NCI-H345 treated with DMSO at 0.1 percent for 48 hours (cell line): Measurements from ENCODE around the gene LAMTOR5.
"Not testable (repeated sequence)": the region's sequence is repeated elsewhere in the genome, so short reads cannot be mapped to it uniquely, and the experiment has no call there.

Experiments used
- DNase-seq: peaks from one replicate; lab custom pipeline; 2025; ENCODE audit not compliant: unreplicated experiment; lab: John Stamatoyannopoulos, UW

LAMTOR5 gene

GRCh38 chr1:110407260-110408210 is at the start of gene LAMTOR5:
TSS of gene LAMTOR5 (minus strand) at chr1:110407694. CDS start at chr1:110407620, 74 bp downstream.
- DNase-seq: peak; percentile 86

GRCh38 chr1:110457206-110457605 is 49.7 kb upstream of the LAMTOR5 start:
- no peak for DNase-seq

DNA sequence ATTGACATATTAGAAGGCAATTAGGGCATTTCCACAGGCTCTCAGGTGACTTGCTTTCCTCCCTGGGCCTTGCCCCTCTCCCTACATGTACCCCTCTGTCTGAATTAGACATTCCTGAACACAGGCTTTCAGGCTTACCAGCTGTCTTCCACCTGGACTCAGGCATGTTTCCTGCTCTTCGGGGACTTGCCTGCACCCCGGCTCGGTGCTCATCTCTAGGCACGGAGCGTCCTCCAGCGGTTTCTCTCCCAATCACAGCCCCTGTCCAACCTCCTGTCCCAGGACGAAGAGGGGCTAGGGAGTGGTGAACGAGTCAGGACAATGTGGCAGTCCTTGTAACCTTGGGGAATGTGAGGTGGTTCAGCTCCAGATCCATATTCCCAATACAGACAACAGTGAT is 47.7 kb upstream of the LAMTOR5 start:
- DNase-seq: no peak

DNA sequence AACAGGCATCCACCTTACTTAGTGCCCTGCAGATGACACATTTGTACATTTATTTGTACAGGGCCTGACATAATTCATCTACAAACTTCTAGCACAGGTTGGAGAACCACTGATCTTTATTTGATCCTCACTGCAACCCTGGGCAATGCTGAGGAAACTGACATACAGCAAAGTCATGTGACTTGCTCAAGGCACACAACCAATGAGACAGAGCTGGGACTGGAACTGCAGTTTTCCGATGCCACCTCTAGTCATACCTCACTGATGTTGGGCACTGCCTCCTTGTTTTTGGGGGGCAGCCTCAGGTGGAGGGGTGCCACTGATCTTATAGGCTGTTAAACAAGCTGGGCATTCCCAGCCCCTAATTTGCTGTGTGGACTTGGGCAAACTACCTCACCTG is 46.8 kb upstream of the LAMTOR5 start:
- no peak for DNase-seq

- DNase-seq: no peak
Observed at GRCh38 chr1:110453829-110454228, 46.3 kb upstream of the LAMTOR5 start.

DNA sequence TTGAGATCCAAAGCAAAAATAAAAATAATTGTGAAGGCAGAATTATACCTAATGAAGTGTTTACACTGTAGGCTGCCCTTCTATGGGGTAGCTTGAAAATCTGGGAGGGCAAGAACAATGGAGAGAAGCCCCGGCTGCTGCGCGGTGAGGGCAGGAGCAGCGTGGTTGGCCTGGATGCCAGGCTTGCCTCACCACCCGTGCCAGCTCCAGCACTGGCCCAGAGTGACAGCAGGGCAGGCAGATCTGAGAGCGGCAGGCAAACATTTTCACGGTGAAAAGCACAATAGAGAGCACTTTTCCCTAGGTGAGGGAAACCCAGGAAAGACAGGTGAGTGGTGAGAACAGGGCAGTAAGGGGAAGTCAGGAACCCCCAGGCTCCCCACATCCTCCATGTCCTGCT is 44.8 kb upstream of the LAMTOR5 start:
- DNase-seq: no peak

DNA sequence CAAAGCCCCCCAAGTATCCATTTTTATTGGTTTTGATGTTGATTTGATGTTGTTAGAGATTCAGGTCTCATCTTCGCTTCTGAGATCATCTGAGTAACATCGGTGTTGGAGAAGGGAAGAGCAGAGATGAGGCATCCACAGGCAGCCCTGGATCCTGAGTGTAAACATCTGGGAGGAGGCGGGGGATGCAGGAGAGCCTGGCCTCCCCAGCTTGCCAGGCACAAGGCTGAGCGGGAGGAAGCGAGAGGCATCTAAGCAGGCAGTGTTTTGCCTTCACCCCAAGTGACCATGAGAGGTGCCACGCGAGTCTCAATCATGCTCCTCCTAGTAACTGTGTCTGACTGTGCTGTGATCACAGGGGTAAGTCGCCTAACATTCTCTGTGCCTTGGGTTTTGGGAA is 43.4 kb upstream of the LAMTOR5 start, which contains the start of gene PROK1:
PROK1 (plus strand) TSS at position 221 of the 400 bp plus-strand sequence; CDS start at position 289, 68 bp downstream.
- no peak for DNase-seq

DNA sequence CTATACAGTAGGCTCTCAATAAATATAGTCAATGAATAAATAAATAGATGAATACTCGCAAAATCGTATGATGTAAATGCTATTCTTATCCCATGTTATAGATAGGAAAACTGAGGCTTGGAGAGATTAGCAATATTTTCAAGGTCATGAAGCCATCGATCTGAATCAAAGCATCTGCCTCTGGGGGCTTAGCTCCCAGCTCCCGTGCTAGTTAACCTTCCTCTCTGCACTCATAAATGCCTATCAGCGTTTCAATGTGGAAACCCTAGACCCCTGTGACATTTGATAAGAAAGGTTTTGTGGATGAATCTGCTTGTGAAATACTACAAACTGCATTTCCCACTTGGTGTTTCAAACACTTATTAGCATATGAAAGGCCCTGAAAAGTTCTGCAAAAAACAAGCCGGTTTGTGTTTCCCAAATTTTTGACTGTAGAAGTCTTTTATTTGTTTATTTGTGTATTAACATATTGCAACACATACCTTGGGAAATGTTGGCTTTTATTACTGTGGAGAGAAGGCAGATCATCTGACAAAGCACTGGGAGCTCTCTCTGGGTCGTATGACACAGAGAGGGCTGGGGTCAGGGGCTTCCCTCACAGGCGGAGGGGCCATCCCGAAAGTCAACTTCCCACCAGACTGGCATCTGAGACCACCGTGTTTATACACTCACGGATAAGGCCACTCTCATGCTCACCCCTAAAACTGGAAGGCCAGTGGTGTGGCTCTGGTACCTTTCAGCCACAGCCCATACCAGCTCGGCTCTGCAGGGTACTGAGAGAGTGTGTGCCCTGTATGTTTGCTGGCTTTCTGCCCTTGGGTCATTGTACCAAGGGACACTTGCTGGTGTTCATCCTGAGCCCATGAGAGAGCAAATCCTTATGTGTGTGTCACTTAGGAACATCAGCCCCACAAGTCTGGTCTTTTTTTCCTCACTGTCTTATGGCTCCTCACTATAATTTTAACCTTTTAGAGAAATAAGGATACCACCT is 42.5 kb upstream of the LAMTOR5 start:
- DNase-seq: no peak

GRCh38 chr1:110444561-110444960 is 37.1 kb upstream of the LAMTOR5 start:
- DNase-seq: no peak

DNA sequence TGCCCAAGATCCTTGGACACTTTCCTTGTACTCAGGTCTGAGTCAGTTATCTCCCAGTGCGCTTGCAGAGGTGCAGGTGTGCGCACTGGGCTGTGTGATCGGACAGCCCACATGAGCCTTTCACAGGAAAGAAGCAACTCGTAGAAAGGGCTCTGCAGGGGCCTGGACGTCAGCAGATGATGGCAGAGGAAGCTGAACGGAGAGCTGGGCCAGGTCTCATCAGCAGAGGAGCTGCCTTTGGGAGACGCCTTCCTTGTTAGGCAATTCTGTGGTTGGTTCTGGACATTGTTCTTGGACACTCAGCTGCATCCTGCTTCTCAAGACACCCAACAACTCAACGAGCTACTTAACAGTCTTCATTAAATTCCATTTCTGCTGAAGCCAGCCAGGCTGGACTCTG is 36.0 kb upstream of the LAMTOR5 start:
- no peak for DNase-seq

DNA sequence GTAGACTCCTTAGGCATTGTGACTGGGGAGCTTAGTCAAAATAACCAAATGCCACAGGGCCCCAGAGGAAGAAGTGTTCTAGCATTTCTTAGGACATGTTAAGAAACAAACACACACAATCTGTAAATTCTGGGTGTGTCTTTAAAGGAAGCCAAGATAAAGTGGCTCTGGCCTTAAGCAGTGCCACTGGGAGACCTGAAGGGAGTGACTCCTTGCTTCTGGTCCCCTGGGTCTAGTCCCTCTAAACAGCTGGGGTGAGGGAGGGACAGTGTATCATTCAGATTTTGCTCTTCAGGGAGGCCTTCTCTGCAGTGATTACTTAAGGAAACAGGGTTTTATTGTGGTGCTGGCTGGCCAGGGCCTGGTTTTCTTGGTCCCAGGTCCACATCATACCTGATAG is 34.4 kb upstream of the LAMTOR5 start:
- no peak for DNase-seq

- no peak for DNase-seq
Observed at GRCh38 chr1:110440877-110441276, 33.4 kb upstream of the LAMTOR5 start.

DNA sequence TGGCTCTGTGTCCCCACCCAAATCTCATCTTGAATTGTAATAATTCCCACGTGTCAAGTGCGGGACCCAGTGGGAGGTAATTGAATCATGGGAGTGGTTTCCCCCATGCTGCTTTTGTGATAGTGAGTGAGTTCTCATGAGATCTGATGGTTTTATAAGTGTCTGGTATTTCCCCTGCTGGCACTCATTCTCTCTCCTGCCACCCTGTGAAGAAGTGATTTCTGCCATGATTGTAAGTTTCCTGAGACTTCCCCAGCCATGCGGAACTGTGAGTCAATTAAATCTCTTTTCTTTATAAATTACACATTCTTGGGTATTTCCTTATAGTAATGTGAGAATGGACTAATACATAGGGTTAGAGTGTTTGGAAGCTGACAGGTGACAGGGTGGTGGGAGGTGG is 32.4 kb upstream of the LAMTOR5 start:
- not testable (repeated sequence) for DNase-seq

DNA sequence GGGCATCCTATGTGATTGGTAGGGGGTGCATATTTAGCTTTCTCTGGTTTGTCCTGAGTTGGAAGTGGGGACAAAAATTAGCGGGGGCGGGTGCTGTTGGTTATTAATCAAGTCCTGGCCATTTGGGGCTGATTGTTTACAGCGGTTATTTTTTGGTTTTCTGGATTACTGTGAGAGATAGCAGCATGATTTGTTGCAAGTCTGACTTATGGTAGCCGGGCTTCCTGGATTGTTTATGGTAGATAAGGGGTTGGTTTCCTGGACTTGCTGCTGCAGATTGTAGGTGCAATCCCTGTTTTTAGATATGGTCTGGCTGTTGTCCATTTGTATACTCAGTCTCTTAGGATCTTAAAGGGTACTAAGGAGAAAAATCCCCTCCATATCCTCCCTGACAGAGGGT is 31.4 kb upstream of the LAMTOR5 start:
- DNase-seq: no peak

- DNase-seq: not testable (repeated sequence)
Observed at GRCh38 chr1:110437645-110438299, 30.3 kb upstream of the LAMTOR5 start.

DNA sequence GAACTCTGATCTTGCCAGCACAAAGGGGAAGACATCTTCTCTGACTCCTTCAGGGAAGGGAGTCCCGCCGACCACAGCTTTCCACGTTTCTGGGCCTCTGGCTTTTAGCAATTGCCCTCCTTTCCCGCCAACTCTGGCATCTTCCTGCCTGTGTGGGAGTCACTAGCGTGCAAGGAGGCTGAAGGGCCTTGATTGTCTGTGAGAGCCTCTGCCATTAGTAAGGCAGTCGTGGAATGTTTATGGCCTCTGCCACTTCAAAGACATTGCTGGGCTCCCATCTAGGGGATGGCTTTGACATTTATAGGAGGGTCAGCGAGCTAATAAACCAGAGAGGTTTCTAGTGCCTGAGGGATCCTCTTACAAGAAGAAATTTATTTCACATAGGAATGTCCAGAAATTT is 29.1 kb upstream of the LAMTOR5 start:
- no peak for DNase-seq

- no peak for DNase-seq
Observed at GRCh38 chr1:110434946-110435345, 27.5 kb upstream of the LAMTOR5 start.

DNA sequence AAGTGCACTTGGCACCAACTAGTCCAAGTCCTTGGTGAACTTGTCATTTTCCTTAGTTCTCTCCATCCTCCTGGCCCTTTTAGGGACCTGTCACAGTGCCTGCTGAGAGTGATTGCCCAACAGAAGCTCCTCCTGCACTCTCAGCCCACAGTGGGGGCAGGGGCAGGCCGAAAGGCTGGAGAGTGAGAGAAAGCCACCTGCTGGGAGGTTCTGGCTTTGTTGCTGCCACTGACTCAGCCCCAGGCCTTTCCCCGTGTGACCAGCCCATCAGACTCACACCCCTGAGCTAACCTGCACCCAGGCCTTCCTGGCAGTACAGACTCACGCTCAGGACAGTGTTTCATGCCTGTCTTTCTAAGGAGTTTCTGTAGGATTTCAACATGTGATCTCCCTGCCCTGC is 26.3 kb upstream of the LAMTOR5 start:
- DNase-seq: no peak

DNA sequence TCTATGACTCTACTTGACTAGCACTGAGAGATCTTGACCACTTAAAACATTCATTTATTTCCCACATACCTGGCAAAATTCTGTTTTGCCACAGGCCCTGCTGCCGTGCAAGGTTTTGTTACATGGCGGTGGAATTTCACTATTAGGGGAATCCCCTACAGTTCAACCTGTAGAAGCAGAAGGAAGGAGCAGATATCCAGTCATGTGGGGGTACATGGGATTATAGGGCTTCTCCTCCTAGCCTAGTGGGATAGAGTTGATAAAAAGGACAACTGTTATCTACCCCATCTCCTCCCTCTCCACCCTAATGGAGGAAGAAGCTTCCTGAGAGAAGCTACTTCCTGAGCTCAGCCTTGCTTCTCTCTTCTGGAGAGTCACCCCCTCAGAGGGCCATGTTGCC is 25.7 kb upstream of the LAMTOR5 start:
- DNase-seq: no peak

DNA sequence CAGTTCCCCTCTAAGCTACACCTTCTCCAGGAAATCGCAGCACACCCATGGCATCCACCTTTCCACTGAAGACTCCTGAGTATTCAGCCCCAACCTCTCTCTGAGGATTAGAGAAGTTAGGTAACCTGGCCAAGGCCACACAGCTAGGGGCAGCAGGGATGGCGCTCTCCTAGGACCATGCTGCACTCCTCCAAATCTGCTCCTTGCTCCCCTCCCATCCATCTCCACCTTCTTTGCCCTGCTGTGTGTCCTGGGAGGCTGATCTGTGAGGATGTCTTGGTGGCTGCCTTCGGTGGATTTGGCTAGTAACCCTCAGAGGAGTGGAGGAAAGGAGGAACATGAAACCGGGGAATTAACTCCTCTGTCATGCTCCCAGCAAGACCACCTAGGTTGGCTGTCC is 23.4 kb upstream of the LAMTOR5 start:
- DNase-seq: no peak

DNA sequence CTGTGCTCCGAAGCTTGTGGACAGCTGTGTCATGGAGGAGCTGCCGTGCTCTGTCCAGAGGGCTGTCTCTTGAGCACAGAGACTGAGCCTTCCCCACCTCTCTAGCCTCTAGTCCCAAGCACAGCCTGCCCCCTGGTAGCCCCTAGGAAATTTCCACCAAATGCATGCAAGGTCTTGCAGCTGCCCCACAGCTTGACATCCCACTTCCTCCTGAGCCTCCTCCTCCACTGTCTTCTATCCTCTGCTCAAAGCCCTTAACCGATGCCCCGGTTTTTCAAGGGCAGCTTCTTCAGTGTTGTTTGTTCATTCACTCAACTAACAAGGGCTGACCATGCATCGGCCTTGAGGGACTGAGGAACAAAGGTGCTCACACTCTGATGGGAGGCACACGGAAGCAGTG is 22.9 kb upstream of the LAMTOR5 start:
- DNase-seq: no peak
